Peyer's patch (tissue), 4 donors: Measurements from ENCODE around the gene DPP3. TPM values are rescaled to one million over a fixed set of nuclear protein-coding genes. Genes with fewer than 3 reads are reported as not detected.

Experiments used
- DNase-seq, 3 donors: peaks; one replicate each; pipeline ENCODE4 v3.0.0-alpha.2; 2017 to 2019
- H3K27ac ChIP-seq, 4 donors: fragments of 200-600 bp; sonication (generic); one replicate each; pipeline ENCODE4 v1.5.1; 2016 to 2019
- H3K27me3 ChIP-seq, 2 donors: fragments of 200-600 bp; sonication (generic); one replicate each; pipeline ENCODE4 v1.5.1; 2019
- H3K36me3 ChIP-seq, 3 donors: fragments of 200-600 bp; sonication (generic); one replicate each; pipeline ENCODE4 v1.5.1; 2016 to 2019
- H3K4me1 ChIP-seq, 4 donors: fragments of 200-600 bp; sonication (generic); one replicate each; pipeline ENCODE4 v1.5.1; 2016 to 2019
- H3K4me3 ChIP-seq, 4 donors: fragments of 200-600 bp; sonication (generic); 1 replicate in 3 of 4; 2 replicates in 1 of 4; pipeline ENCODE4 v1.5.1; 2016 to 2019; ENCODE audit warnings: mild to moderate bottlenecking in 1 of 4
- H3K9me3 ChIP-seq, 4 donors: fragments of 200-600 bp; sonication (generic); one replicate each; pipeline ENCODE4 v1.5.1; 2016 to 2019; ENCODE audit warnings: mild to moderate bottlenecking in 1 of 4
- POLR2A ChIP-seq, 2 donors: fragments of 450-650 bp; IDR thresholded peaks; one replicate each; pipeline ENCODE4 v1.5.1; 2017; ENCODE audit warnings: antibody characterized with exemption in 2 of 2, mild to moderate bottlenecking in 2 of 2, moderate library complexity in 2 of 2
- total RNA-seq, 4 donors: library from RNA; depleted of rRNA; stranded (reverse); fragments of >200 nt; gene quantifications; one replicate each; pipeline ENCODE4 v1.1.0, GENCODE V29; 2016
- TF ChIP-seq, protein P1 (sequence below), 6 experiments: fragments of 450-650 bp in 4 of 6; fragments of 200-600 bp in 2 of 6; sonication (generic) in 1 of 6; IDR thresholded peaks; one replicate each; pipeline ENCODE4 v1.5.1; 2017 to 2019; ENCODE audit warnings: antibody characterized with exemption in 6 of 6, mild to moderate bottlenecking in 3 of 6, moderate library complexity in 1 of 6

Gene DPP3
- total RNA-seq, 4 donors from 2014 or later, result 58.3 to 66.8 (median 63.2) TPM

- TF ChIP-seq POLR2A (IDR thresholded peaks at IDR 0.05), result no peak
- TF ChIP-seq, protein P1, sequence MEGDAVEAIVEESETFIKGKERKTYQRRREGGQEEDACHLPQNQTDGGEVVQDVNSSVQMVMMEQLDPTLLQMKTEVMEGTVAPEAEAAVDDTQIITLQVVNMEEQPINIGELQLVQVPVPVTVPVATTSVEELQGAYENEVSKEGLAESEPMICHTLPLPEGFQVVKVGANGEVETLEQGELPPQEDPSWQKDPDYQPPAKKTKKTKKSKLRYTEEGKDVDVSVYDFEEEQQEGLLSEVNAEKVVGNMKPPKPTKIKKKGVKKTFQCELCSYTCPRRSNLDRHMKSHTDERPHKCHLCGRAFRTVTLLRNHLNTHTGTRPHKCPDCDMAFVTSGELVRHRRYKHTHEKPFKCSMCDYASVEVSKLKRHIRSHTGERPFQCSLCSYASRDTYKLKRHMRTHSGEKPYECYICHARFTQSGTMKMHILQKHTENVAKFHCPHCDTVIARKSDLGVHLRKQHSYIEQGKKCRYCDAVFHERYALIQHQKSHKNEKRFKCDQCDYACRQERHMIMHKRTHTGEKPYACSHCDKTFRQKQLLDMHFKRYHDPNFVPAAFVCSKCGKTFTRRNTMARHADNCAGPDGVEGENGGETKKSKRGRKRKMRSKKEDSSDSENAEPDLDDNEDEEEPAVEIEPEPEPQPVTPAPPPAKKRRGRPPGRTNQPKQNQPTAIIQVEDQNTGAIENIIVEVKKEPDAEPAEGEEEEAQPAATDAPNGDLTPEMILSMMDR (IDR thresholded peaks at IDR 0.05), result peak in 3 of 6 experiments; percentile 4 to 17 (median 12)
- DNase-seq, result no peak
These were observed 11.2 kb downstream of the DPP3 start for GRCh38 chr11:66491315-66491935.

GRCh38 chr11:66492161-66492865 is 12.1 kb downstream of the DPP3 start:
- Histone ChIP-seq H3K4me3 (no peak overlapping the region), H3K9me3 (no peaks in the 10 kb centered on the region), H3K27me3 (no peaks in the 10 kb centered on the region), H3K4me1 (peaks cover 0 to 9% (median 0%) of the 10 kb centered on the region in 4 donors), H3K36me3 (peaks cover 0 to 77% (median 0%) of the 10 kb centered on the region in 3 donors), H3K27ac (peak overlapping the region in 1 of 4 donors; percentile 59)
- DNase-seq, result no peak
- no peak for TF ChIP-seq POLR2A (IDR thresholded peaks at IDR 0.05)
- TF ChIP-seq, protein P1 (IDR thresholded peaks at IDR 0.05), result no peak

More at GRCh38 chr11:66491315-66491935, 11.2 kb downstream of the DPP3 start:
- Histone ChIP-seq H3K27ac (no peak overlapping the region), H3K4me1 (peaks cover 0 to 9% (median 0%) of the 10 kb centered on the region in 4 donors), H3K9me3 (no peaks in the 10 kb centered on the region), H3K27me3 (no peaks in the 10 kb centered on the region), H3K4me3 (no peak overlapping the region), H3K36me3 (peaks cover 0 to 78% (median 0%) of the 10 kb centered on the region in 3 donors)

DNA sequence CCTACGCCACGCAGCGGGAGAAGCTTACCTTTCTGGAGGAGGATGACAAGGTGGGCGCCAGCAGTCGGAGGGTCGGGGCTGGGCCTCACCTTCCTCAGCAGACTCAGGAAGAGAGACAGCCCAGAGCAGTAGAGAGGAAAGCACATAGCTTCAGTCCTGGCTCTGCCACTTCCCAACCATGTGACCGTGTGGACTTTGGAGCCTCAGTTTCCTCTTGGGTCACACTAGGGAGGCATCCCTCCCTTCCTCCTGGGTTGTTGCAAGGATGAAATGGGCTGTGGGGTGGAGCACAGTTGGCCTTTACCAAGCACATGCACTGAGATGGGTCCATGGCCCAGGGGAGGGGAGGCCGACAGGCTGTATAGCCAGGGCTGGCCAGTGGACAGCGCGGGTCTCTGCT is 12.9 kb downstream of the DPP3 start:
- H3K4me3 ChIP-seq, result no peak overlapping the region
- no peak for TF ChIP-seq POLR2A (IDR thresholded peaks at IDR 0.05)
- TF ChIP-seq, protein P1 (IDR thresholded peaks at IDR 0.05), result no peak
- H3K27ac ChIP-seq, result peak overlapping the region in 1 of 4 donors; percentile 59
- H3K9me3 ChIP-seq, result no peaks in the 10 kb centered on the region
- H3K27me3 ChIP-seq, result no peaks in the 10 kb centered on the region
- H3K36me3 ChIP-seq, result peaks cover 0 to 73% (median 0%) of the 10 kb centered on the region in 3 donors
- DNase-seq, result peak in 2 of 3 donors; percentile 63 to 73
- H3K4me1 ChIP-seq, result peaks cover 0 to 9% (median 0%) of the 10 kb centered on the region in 4 donors

- Histone ChIP-seq H3K4me3 (no peak overlapping the region), H3K27ac (no peak overlapping the region), H3K36me3 (peaks cover 0 to 65% (median 0%) of the 10 kb centered on the region in 3 donors), H3K9me3 (no peaks in the 10 kb centered on the region), H3K4me1 (peaks cover 0 to 9% (median 0%) of the 10 kb centered on the region in 4 donors), H3K27me3 (no peaks in the 10 kb centered on the region)
- TF ChIP-seq, protein P1 (IDR thresholded peaks at IDR 0.05), result no peak
- TF ChIP-seq POLR2A (IDR thresholded peaks at IDR 0.05), result no peak
- DNase-seq, result no peak
These were observed 14.2 kb downstream of the DPP3 start for GRCh38 chr11:66494458-66494857.

DNA sequence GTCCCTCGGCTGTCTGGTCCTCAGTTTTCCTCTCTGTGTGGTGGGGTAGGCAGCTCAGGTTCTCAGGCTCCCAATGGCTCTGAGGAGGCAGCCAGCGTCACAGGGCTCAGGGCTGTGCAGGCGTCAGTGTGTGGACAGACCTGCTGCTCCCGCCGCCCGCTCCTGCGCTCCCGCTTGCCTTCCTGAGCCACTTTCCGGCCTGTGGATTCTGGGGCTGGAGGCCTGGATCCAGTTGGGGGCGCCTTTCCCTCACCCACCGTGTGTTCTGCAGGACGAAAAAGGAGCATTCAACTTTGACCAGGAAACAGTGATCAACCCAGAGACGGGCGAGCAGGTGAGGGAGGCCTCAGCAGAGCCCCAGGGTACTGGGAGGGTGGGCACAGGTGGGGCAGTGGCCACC is 14.7 kb downstream of the DPP3 start:
- Histone ChIP-seq H3K9me3 (no peaks in the 10 kb centered on the region), H3K36me3 (peaks cover 0 to 65% (median 0%) of the 10 kb centered on the region in 3 donors), H3K4me1 (peaks cover 0 to 9% (median 0%) of the 10 kb centered on the region in 4 donors), H3K27me3 (no peaks in the 10 kb centered on the region), H3K4me3 (no peak overlapping the region), H3K27ac (no peak overlapping the region)
- no peak for DNase-seq
- TF ChIP-seq, protein P1 (IDR thresholded peaks at IDR 0.05), result no peak
- TF ChIP-seq POLR2A (IDR thresholded peaks at IDR 0.05), result no peak
